IMR-90 (cell line): ENCODE results near the gene RNF213.

ENCODE experiments used
- BHLHE40 ChIP-seq: fragments of 150-350 bp; IDR thresholded peaks from 2 replicates; pipeline ENCODE4 v1.6.1; 2016; ENCODE audit warnings: mild to moderate bottlenecking, low read depth, low read length
- CTCF ChIP-seq: conservative IDR thresholded peaks from 2 replicates; pipeline ENCODE4 v1.5.1; 2012; ENCODE audit warnings: mild to moderate bottlenecking, low read depth, low read length, improper control_type of control experiment
- ELK1 ChIP-seq: fragments of 150-350 bp; IDR thresholded peaks from 2 replicates; pipeline ENCODE4 v1.6.1; 2016; ENCODE audit warnings: low read depth, mild to moderate bottlenecking, low read length, moderate library complexity, borderline replicate concordance
- FOS ChIP-seq: fragments of 150-350 bp; IDR thresholded peaks from 2 replicates; pipeline ENCODE4 v1.6.1; 2016; ENCODE audit warnings: low read depth, low read length
- MAFK ChIP-seq: IDR thresholded peaks from 2 replicates; pipeline ENCODE4 v1.6.1; 2012; ENCODE audit warnings: low read depth, low read length, improper control_type of control experiment
- MAZ ChIP-seq: IDR thresholded peaks from 2 replicates; pipeline ENCODE4 v1.6.1; 2012; ENCODE audit warnings: low read depth, mild to moderate bottlenecking, low read length, improper control_type of control experiment, moderate library complexity, borderline replicate concordance
- NFE2L2 ChIP-seq: fragments of 150-350 bp; IDR thresholded peaks from 2 replicates; pipeline ENCODE4 v1.6.1; 2016; ENCODE audit warnings: low read depth, mild to moderate bottlenecking, low read length
- POLR2A ChIP-seq: IDR thresholded peaks from 2 replicates; pipeline ENCODE4 v1.6.1; 2012; ENCODE audit warnings: mild to moderate bottlenecking, low read depth, low read length
- RAD21 ChIP-seq: IDR thresholded peaks from 2 replicates; pipeline ENCODE4 v1.6.1; 2012; ENCODE audit warnings: low read length, improper control_type of control experiment
- RCOR1 ChIP-seq: IDR thresholded peaks from 2 replicates; pipeline ENCODE4 v1.6.1; 2012; ENCODE audit warnings: mild to moderate bottlenecking, low read length, improper control_type of control experiment; ENCODE audit not compliant: insufficient replicate concordance
- SMC3 ChIP-seq: fragments of 150-350 bp; IDR thresholded peaks from 2 replicates; pipeline ENCODE4 v1.6.1; 2016; ENCODE audit warnings: low read depth, mild to moderate bottlenecking, antibody characterized with exemption, low read length, moderate library complexity
- USF2 ChIP-seq: fragments of 150-350 bp; IDR thresholded peaks from 2 replicates; pipeline ENCODE4 v1.6.1; 2017; ENCODE audit warnings: mild to moderate bottlenecking, antibody characterized with exemption, low read length, low read depth

GRCh38 chr17:80295146-80295545 lies 34.5 kb downstream of the RNF213 start:
- TF ChIP-seq ELK1 (no peak), POLR2A (no peak), CTCF (no peak), USF2 (no peak), MAZ (no peak), MAFK (no peak), RCOR1 (no peak), BHLHE40 (no peak), RAD21 (no peak), SMC3 (no peak), FOS (no peak), NFE2L2 (no peak)
